GM19193 (cell line): ENCODE results near the gene PARVG.

Source experiments
- POLR2A ChIP-seq: IDR thresholded peaks from 4 replicates; pipeline ENCODE4 v1.6.1; 2011; ENCODE audit not compliant: insufficient read depth, insufficient read length; ENCODE audit errors: extremely low read depth

Gene PARVG

DNA sequence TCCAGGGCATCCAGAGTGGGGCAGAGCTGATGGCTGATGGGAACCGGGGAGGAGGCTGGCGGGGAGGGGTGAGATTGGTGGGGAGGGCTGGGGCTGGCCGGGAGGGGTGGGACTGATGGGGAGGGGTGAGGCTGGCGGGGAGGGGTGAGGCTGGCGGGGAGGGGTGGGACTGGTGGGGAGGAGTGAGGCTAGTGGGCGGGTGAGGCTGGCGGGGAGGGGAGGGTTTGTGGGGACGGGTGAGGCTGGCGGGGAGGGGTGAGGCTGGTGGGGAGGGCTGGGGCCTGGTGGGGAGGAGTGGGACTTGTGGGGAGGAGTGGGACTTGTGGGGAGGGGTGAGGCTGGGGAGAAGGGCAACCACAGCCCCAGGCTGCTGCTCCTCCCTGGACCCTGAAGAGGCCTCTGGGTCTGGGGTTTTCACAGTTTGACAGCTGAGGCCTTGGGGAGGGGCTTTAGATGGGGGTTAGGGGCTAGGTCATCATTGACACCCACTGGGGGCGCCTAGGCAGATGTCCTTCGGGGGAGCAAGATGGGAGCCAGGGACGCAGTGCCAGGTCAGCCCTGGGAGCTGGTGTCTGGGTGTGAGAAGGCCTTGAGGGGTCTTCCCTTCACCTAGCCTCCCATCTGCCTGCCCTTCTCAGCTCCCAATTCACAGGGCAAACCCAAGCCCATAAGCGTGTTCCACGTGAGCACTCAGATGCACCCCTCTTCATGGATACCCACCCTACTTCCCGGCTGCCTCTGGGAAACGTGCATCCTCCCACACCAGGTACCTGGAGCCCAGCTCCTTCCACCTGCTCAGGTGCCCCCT is 26.7 kb downstream of the PARVG start:
- TF ChIP-seq POLR2A = no peak

DNA sequence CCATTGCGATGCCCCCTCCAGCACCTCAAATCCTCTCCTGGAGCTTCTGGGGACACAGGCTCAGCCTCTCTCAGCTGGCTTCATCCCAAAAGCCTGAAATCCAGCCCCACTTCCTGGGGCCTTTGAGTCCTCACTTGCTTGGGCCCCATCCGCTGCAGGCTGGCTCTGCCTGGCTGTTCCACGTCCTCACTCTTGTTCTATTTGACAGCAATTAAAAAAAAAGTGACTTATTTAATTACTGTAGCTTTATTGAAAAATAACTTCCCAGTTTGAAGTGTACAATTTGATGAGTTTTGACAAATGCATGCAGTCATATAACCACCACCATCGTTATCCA is 27.2 kb downstream of the PARVG start:
- TF ChIP-seq POLR2A = no peak

DNA sequence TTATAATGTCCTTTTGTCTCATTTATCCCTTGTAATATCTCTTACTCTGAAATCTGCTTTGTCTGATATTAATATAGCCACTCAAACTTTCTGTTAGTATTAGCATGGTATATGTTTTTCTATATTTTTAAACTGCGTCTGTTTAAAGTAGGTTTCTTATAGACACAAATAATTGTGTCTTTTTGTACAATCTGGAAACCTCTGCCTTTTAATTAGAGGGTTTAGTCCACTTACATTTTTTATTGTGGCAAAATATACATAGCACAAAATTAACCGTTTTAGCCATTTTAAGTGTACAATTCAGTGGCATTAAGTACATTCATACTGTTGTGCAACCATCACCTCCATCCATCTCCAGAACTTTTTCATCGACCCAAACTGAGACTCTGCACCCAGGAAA is 28.6 kb downstream of the PARVG start:
- TF ChIP-seq POLR2A = no peak

DNA sequence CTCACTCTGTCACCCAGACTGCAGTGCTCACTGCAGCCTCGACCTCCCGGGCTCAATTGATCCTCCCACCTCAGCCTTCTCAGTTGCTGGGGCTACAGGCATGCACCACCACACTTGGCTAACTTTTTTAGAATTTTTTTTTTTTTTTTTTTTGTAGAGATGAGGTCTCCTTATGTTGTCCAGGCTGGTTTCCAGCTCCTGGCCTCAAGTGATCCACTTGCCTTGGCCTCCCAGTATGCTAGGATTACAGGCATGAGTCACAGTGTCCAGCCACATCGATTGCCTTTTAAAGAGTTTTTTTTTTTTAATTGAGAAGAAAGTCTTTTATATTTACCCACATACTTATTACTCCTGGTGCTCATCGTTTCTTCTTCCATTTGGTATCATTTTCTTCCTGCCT is 30.0 kb downstream of the PARVG start:
- TF ChIP-seq POLR2A = no peak

DNA sequence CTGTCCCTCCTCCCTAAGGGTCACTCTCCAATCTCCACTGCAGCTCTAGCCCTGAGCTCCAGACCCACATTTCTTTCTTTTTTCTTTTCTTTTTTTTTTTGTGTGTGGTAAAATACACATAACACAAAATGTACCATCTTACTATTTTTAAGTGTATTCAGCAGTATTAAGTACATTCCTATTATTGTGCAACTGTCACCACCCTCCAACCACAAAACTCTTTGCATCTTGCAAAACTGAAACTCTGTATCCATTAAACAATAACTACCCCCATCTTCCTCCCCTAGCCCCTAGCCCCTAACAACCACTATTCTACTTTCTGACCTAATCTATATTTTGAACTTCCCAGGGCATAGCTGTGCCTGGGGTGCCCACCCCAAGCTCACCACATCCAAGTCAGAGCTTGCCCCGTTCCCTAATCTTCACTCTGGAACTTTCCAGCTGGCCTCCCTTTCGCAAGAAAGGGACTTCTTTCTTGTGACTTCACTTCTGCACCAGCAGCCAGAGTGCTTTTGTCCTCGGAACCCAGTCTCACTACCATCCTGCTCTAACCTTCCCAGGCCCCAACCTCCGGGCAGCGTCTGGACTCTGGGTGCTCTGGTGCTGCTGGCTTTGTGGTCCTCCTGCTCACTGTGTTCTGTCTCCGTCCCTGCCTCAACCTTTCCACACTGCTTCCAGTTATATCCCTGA is 30.7 kb downstream of the PARVG start:
- no peak for TF ChIP-seq POLR2A

DNA sequence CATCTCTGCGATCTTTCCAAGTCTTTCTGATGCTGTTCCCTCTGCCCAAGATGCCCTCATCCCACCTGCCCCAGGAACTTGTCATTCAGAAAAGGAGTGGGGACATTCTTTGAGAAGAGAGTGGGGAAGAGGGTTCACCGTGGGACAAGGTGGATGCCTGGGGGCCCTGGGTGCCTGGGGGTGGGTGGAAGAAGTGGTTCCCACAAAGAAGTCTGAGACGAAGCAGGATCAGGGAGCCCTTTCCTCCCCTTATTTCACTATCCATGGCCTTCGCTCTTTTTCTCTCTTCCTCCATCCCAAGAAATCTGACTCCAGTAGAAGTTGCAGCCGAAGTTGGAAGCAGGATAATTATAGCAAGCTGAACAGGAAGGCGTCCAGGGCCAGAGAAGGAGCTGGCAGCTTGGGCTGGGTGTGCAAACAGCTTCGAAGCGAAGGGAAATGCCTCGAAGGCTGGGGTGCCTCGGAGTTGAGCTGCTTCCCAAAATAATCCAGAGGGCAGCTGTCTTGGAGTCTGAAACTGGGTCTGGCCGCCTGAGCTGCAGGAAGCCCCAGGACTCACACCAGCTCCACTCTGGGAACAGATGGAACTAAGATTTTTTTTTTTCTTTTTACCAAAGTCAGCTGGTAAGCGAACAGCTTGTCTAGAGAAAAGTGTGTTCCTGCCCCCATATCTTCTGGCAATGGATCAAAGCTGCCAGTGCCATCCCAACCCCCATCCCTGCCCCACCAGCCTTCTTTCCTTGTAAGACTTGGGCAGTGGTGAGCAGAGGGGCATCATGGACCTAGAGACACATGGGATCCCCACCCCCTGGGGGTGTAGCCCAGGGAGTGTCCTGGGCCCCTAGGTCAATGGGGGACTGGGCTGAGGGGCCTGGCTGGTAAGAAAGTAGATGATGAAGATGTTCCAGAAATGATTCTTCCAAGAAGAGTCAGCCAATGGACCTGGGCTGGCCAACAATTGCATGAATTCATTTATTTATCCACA is 31.5 kb downstream of the PARVG start:
- TF ChIP-seq POLR2A = no peak

DNA sequence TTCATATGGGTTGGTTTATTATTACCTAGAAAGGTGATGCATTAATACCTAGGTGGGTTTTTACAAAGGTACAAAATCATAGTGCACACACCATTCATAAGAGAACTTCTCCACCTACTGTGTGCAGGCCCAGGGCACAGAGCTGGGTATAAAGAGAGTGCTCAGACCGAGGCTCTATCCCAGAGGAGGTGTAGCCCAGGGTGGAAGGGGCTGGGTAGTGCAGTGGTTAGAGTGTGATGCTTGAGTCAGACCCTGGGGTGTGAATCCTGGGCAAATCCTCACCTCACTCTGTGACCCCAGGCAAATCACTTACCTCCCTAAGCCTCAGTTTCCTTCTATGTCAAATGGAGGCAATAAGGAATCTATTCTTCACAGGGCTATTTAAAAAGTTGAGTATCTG is 32.2 kb downstream of the PARVG start:
- no peak for TF ChIP-seq POLR2A

DNA sequence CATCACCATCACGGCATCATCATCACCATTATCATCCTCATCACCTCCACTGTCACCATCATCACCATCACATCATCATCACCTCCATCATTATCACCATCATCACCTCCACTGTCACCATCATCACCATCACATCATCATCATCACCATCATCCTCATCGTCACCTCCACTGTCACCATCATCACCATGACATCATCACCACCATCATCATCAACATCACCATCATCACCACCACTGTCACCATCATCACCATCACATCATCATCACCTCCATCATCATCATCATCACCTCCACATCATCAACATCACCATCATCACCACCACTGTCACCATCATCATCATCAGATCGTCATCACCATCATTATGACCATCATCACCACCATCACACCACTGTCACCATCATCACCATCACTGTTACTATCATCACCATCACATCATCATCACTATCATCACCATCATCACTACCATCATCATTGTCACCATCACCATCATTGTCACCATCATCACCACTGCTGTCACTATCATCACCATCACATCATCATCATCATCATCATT is 32.8 kb downstream of the PARVG start:
- TF ChIP-seq POLR2A = no peak

DNA sequence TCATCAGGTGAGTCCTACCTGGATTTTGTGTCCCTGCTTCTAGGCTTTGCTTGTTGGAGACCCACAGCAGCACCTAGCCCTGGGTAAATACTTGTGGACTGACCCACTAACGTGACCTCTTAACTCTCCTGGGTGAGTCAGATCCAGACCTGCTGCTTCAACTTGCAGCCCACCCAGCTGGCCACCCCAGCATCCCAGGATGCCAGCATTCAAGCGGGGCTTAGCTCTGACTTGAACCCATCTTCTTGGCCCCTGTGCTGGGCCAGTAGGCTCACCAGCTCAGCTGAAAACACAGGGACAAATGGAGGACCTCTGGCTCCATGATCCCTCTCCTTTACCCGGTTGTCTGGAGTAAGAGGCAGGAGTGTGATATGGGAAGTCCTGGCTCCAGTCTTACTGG is 33.5 kb downstream of the PARVG start:
- no peak for TF ChIP-seq POLR2A

DNA sequence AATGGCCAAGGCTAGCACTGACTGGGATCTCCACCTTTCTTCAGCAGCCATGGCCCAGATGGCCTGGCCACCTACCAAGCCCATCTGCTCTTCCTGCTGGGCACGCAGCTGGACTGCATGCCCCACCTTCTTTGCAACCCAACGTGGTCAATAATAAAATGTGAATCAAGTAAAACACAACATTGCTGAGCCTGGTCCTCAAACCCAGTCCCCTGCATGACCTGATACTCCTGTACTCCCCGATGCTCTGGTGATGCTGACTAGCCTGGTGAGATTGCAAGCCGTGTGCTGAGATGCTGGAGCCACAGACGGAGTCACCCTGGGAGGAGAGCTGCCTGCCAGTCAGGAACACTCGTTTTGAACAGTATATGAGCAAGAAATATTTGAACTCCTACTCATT is 34.0 kb downstream of the PARVG start:
- no peak for TF ChIP-seq POLR2A

DNA sequence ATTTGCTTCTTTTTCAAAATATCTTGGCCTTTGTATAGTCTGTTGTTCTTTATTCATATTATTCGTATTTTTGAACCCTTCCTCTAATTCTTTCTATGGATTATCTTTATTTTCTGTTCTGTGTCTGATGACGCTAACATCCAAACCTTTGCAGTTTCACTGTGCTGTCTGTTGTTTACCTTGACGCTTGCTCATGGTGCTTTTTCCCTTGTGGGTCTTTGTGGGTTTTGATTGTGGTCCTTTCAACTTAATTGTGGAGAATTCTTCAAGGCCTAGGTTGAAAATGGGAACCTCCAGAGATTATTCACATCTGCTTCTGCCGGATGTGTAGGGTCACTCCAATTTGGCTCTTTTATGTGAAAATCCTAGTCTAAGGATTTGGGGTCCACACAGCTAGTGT is 34.6 kb downstream of the PARVG start:
- TF ChIP-seq POLR2A = no peak

DNA sequence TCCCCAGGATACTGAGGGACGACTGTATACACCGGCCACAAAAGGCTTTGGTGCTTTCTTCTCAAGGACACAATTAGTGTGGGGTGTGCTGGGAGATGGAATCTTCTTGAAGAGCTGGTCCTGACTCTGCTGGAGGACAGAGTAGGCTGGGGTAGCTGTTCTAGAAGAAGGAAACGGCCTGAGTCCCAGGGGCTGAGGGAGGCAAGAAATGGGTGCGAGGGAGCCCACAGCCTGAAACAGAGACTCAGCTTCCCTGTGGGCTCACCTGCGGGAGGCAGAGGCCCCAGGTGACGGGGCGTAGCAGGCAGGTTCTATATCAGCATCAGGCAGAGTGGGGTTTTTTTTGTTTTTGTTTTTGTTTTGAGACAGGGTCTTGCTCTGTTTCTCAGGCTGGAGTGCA is 36.6 kb downstream of the PARVG start:
- TF ChIP-seq POLR2A = no peak

DNA sequence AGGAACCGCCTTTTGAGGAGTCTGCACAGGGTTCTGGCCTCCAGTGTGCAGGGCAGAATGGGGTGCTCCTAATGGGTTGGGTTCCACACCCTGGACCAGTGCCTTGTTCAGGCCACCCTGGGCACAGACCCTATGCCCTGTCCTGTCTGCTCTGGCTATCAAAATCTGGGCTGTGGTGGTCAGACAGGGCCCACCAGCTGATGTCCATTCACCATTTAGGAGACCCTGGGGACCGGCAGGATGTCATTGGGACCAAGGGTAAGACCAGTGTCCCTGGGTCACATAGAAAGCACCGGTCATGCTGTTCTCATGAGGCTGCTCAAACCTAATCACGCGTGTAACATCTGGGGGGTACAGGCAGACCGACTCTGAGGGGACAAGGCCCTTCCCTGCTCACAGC is 37.3 kb downstream of the PARVG start:
- TF ChIP-seq POLR2A = no peak

DNA sequence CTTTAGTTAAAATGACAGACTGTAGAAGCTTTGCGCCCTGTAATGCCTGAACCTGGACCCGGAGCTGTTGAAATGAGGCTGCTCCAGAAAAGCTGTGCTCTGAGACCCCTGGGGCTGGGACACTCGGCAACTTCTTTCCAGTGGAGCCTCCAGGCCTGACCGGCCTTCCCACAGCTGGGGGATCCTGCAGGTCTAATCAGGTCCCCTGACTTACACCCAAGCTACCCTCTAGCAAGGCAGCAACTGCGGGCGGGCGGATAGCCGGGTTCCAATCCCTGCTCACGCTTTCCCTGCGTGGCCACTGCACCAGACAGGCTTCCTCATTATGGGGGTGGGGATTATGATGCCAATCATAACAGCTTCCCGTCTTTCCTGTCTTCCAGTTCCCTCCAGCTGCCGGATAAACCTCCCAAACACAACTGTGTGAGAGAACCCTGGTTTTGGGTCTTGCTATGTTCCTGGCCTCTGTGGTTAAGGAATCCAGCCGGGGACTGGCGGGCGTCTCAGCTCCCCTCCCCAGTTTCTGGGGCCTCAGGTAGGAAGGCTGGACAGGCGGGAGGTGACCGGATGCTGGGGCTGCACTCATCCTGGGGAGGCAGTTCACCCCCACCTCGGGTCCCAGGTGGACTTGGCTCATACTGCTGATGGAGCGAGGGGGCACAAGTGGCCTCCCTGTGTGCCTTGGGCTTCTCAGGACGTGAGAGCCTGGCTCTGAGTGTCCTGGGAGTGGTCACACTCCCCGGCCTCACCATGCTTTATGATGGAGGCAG is 38.6 kb downstream of the PARVG start:
- no peak for TF ChIP-seq POLR2A

DNA sequence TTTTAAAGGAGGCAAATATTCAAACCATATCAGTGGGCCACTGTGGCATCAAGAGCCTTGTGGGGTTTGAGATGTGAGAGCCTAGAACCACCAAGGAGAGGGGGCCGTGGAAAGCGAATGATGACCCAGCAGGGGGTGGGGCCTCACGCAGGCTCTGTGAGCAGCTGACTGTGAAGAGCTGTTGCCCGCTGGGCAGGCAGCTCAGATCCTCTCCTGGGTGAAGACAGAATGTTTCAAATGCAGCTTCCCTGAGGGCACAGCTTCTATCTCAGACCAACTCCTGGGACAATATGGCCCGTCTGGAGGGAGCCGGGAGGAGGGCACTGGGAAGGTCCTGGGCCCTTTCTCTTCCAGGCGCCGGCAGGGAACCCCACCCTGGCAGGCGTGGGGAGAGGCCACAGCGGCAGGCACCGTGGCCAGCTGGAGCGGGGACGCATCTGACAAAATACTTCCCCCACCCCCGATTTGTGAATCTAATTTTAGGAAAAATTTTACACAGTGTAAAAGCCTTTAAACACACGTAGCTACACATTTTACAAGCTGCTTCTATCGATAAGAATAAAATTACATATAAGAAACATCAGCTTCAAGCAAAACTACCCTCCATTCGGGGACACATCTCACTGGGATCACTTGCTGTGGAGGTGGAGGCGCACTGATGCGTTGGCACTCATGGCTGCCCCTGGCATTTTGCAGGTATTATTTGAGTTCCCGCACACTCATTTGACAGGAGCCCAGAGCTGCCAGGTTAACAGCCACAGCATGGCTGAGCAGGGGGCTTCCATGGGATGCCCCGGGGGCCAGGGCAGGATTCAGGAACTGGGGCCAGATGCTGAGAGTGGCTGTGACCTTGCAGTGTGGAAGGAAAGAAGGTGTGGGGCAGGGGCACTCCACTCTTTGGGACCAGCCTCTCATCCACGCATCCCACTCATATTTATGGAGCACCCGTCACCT is 40.3 kb downstream of the PARVG start:
- TF ChIP-seq POLR2A = no peak
